GM12878 (cell line): ENCODE measurements around the gene IFNAR2.

Experiments
- CHD2 ChIP-seq: IDR thresholded peaks from 2 replicates; pipeline ENCODE4 v1.6.1; 2011; ENCODE audit warnings: low read depth, low read length, improper control_type of control experiment, borderline replicate concordance
- CREB1 ChIP-seq: IDR thresholded peaks from 2 replicates; pipeline ENCODE4 v1.6.1; 2012; ENCODE audit warnings: low read depth, mild to moderate bottlenecking, inconsistent platforms
- CTCF ChIP-seq, 3 experiments: IDR thresholded peaks in 2 of 3; conservative IDR thresholded peaks in 1 of 3; 2 replicates each; pipeline ENCODE4 v1.5.1; 2011; ENCODE audit warnings: low read depth in 3 of 3, low read length in 3 of 3, mild to moderate bottlenecking in 3 of 3, control low read depth in 2 of 3, moderate library complexity in 2 of 3, inconsistent platforms in 1 of 3, mixed read lengths in 1 of 3; ENCODE audit not compliant: control insufficient read depth in 2 of 3, insufficient read depth in 1 of 3; ENCODE audit errors: extremely low read depth in 1 of 3
- DPF2 ChIP-seq: fragments of 450-650 bp; IDR thresholded peaks from 2 replicates; pipeline ENCODE4 v1.6.1; 2017; ENCODE audit warnings: mild to moderate bottlenecking
- E4F1 ChIP-seq: fragments of 450-650 bp; IDR thresholded peaks from 2 replicates; pipeline ENCODE4 v1.6.1; 2018; ENCODE audit warnings: borderline replicate concordance, mild to moderate bottlenecking; ENCODE audit not compliant: partially characterized antibody
- EP300 ChIP-seq, 2 experiments: fragments of 150-350 bp in 1 of 2; IDR thresholded peaks; 2 replicates each; pipeline ENCODE4 v1.6.1; 2011 to 2012; ENCODE audit warnings: low read depth in 2 of 2, low read length in 2 of 2, borderline replicate concordance in 1 of 2, improper control_type of control experiment in 1 of 2, inconsistent platforms in 1 of 2; ENCODE audit not compliant: control insufficient read depth in 1 of 2
- HDGF ChIP-seq: fragments of 450-650 bp; IDR thresholded peaks from 2 replicates; pipeline ENCODE4 v1.6.1; 2016; ENCODE audit warnings: antibody characterized with exemption
- KDM1A ChIP-seq: fragments of 200-600 bp; sonication (generic); IDR thresholded peaks from 2 replicates; pipeline ENCODE4 v1.6.1; 2016; ENCODE audit warnings: borderline replicate concordance
- MTA3 ChIP-seq: IDR thresholded peaks from 2 replicates; pipeline ENCODE4 v1.6.1; 2012; ENCODE audit warnings: low read length, inconsistent platforms, borderline replicate concordance
- MYC ChIP-seq: IDR thresholded peaks from 2 replicates; pipeline ENCODE4 v1.6.1; 2011; ENCODE audit warnings: mild to moderate bottlenecking, low read length, moderate library complexity, inconsistent platforms; ENCODE audit not compliant: insufficient read depth, insufficient replicate concordance, insufficient read length, severe bottlenecking
- POLR2AphosphoS5 ChIP-seq: IDR thresholded peaks from 2 replicates; pipeline ENCODE4 v1.6.1; 2011; ENCODE audit warnings: mild to moderate bottlenecking, low read length, inconsistent platforms
- RB1 ChIP-seq: fragments of 450-650 bp; formaldehyde crosslinking; IDR thresholded peaks from 2 replicates; pipeline ENCODE4 v1.6.1; 2017; ENCODE audit warnings: mild to moderate bottlenecking, borderline replicate concordance

- TF ChIP-seq CHD2, result no peak
- peak; percentile 74 to 90 (median 75) for TF ChIP-seq CTCF (IDR thresholded peaks at IDR 0.05 in 2 of 3, conservative IDR thresholded peaks at IDR 0.05 in 1 of 3; ENCODE audit: control insufficient read depth in 2 of 3, extremely low read depth in 1 of 3, insufficient read depth in 1 of 3, low read depth in 3 of 3, low read length in 3 of 3)
- TF ChIP-seq KDM1A, result no peak
- no peak for TF ChIP-seq EP300 (IDR thresholded peaks at IDR 0.05; ENCODE audit: borderline replicate concordance in 1 of 2, control insufficient read depth in 1 of 2, low read depth in 2 of 2, low read length in 2 of 2)
- no peak for TF ChIP-seq E4F1
- no peak for TF ChIP-seq HDGF
- no peak for TF ChIP-seq RB1
- peak; percentile 66 for TF ChIP-seq CREB1
- TF ChIP-seq POLR2AphosphoS5, result no peak
- TF ChIP-seq DPF2, result no peak
- TF ChIP-seq MYC, result no peak
- no peak for TF ChIP-seq MTA3
These were observed 30.1 kb upstream of the IFNAR2 start for GRCh38 chr21:33199516-33200217.
